HG03442 (cell line): ENCODE measurements around the gene PDPN.
"Not testable (repeated sequence)": the region's sequence is repeated elsewhere in the genome, so short reads cannot be mapped to it uniquely, and the experiment has no call there.

Experiments
- ATAC-seq: cut with Tn5 transposase; IDR thresholded peaks from one replicate; pipeline ENCODE4 v1.9.1; 2021; ENCODE audit warnings: mild to moderate bottlenecking, moderate library complexity; ENCODE audit not compliant: unreplicated experiment

PDPN gene, protein sequence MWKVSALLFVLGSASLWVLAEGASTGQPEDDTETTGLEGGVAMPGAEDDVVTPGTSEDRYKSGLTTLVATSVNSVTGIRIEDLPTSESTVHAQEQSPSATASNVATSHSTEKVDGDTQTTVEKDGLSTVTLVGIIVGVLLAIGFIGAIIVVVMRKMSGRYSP

GRCh38 chr1:13583595-13583965 is at the start of gene PDPN:
TSS of gene PDPN (plus strand) at chr1:13583832. CDS start at chr1:13584034, 202 bp downstream.
- no peak for ATAC-seq

GRCh38 chr1:13535227-13535626 is 48.4 kb upstream of the PDPN start:
- ATAC-seq = no peak

- ATAC-seq = no peak
These were observed 47.1 kb upstream of the PDPN start for GRCh38 chr1:13536571-13536970.

GRCh38 chr1:13538832-13539231 is 44.8 kb upstream of the PDPN start:
- ATAC-seq = no peak

DNA sequence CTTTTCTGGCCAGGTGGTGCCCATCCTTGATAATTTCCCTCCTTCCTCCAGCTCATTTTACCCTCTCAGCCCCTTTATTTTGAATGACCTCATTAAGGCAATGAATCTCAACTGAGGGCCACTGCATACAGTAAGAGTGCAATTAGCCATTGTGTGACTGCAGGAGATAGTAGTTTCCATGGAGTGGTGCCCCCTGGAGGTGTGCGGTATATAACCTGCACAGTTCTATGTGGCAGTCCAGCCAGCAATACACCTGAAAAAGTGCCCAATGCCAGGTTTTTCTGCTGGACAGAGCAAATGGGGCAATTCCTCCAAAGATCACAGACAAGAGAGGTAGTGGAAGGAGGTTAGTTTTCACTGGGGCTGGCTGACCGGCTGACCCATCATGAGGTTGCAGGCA is 43.9 kb upstream of the PDPN start:
- ATAC-seq = no peak

GRCh38 chr1:13540866-13541265 is 42.8 kb upstream of the PDPN start:
- ATAC-seq = no peak

GRCh38 chr1:13541435-13542215 is 42.0 kb upstream of the PDPN start:
- ATAC-seq = no peak

- ATAC-seq = no peak
These were observed 40.0 kb upstream of the PDPN start for GRCh38 chr1:13543451-13544220.

- ATAC-seq = no peak
These were observed 39.4 kb upstream of the PDPN start for GRCh38 chr1:13544221-13544556.

DNA sequence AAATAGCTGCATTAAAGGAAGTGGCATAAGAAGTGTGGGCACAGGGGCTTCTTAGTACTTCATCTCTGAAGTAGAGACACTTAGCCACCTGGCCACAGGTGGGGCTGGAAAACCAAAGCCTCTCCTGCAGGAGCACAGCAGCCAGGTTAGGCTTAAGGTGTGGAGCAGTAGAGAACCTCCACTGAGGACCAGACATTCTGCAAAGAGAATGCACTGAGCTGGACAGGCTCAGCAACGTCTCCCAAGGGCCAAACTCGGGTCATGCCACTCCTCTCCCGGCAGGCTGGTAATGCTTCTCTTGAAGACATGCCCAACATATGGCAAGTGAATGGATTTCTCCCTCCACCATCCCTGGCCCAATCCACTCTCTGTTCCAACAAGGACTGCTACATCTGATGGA is 36.8 kb upstream of the PDPN start:
- no peak for ATAC-seq

GRCh38 chr1:13548281-13548680 is 35.4 kb upstream of the PDPN start:
- no peak for ATAC-seq

GRCh38 chr1:13549021-13549420 is 34.6 kb upstream of the PDPN start:
- ATAC-seq = no peak

- ATAC-seq = no peak
These were observed 34.1 kb upstream of the PDPN start for GRCh38 chr1:13549521-13549920.

- ATAC-seq = no peak
These were observed 33.0 kb upstream of the PDPN start for GRCh38 chr1:13550663-13551062.

DNA sequence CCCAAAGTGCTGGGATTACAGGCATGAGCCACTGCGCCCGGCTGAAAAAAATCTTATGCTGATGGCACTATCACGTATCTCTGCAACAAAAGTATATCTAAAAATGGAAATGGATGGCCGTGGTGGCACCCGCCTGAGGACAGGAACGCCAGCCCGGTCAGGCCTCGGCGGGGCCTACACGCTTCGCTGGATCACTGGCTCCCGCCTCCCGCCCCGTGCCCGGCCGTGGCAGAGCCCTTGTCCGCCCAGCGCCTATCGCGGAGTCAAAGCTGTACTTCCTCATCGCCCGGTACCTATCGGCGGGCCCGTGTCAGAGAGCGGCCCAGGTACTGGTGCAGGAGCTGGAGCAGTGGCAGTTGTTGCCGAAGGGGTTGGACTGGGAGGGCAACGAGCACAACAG is 28.8 kb upstream of the PDPN start:
- no peak for ATAC-seq

DNA sequence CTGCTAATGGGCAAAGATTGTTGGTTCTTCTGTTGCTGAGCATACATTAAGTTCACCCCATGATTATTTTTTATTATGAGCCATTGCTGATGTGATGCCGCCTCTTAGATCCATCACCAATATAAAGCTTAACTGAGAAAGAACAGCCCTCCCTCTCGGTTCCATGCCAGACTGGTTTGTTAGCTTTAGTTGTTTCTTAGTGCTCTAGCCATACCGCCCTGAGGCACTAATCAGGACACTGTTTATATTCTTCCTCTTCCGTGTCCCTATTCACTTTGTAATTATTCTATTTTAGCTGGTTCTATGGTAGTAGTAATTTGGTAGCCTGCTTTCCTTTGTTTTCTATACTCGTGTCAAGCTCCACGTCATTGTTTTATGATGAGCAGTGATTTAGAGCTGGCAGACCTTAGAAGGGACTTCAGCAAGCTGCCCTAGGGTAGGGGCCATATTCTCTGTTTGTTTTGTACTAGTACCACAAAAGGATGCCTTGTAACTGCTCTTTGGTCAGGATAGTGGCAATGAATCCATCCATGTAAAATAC is 27.3 kb upstream of the PDPN start:
- no peak for ATAC-seq

DNA sequence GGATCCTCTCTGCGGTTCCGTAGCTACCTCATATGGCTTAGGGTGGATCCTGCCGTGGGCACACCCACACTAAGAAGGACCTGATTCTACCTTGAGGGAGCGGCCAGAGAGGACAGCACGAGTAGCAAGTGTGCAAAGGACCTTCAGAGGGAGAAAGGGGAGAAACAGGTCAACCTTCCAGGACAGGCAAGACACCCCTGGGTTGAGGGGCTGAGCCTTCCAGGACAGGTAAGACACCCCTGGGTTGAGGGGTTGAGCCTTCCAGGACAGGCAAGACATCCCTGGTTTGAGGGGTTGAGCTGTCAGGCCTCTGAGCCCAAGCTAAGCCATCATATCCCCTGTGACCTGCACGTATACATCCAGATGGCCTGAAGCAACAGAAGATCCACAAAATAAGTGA is 23.1 kb upstream of the PDPN start:
- no peak for ATAC-seq

DNA sequence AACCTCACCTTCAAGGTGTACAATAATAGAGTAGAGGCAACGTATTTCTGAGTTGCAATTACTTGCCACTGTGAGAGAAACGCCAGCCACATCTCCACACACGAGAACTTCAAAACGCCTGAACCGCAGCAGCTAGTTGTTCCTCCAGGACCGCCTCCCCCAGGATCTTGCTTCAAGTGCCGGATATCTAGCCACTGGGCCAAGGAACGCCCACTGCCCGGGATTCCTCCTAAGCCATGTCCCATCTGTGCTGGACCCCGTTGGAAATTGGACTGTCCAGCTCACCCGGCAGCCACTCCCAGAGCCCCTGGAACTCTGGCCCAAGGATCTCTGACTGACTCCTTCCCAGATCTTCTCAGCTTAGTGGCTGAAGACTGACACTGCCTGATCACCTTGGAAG is 20.7 kb upstream of the PDPN start:
- not testable (repeated sequence) for ATAC-seq

DNA sequence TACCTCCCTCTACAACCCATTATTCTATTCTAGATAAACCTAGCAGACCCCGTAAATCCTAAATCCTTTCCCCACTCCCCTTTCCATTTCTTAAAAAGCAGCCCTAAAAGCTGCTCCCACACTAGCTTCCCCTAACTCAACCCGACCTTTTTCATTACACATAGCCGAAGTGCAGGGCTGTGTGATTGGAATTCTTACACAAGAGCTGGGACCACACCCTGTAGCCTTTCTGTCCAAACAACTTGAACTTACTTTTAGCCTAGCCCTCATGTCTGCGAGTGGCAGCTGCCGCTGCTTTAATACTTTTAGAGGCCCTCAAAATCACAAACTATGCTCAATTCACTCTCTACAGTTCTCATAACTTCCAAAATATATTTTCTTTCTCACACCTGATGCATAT is 19.6 kb upstream of the PDPN start:
- no peak for ATAC-seq

DNA sequence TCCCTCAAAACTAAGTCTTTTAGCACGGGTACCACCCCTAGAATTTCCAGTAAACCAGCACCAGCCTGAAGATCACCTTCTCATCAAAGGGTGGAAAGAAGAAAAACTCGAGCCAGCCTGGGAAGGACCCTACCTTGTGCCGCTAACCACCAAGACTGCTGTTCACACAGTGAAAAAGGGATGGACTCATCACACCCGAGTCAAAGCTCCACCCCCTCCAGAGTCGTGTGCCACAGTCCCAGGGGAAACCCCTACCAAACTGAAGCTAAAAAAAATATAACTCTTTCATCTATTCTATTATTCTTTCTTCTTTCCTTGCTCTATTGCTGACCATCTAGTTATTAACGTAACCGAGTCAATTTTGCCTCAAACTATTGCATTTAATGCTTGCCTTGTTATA is 13.2 kb upstream of the PDPN start:
- not testable (repeated sequence) for ATAC-seq

GRCh38 chr1:13570924-13571323 is 12.7 kb upstream of the PDPN start:
- no peak for ATAC-seq

DNA sequence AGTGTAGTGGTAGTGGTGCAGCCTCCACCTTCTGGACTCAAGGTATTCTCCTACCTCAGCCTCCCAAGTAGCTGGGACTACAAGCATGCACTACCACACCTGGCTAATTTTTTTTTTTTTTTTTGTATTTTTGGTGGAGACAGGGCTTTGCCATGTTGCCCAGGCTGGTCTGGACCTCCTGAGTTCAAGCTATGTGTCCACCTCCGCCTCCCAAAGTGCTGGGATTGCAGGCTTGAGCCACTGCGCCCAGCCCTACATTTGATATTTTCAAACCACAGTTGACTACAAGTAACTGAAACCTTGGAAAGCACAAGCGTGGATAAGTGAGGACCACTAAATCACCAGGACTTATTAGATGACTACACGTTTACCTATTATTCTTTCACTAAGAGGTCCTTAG is 10.0 kb upstream of the PDPN start:
- ATAC-seq = no peak
